ENCODE measurements around the gene CD274.

The CD274 gene

DNA sequence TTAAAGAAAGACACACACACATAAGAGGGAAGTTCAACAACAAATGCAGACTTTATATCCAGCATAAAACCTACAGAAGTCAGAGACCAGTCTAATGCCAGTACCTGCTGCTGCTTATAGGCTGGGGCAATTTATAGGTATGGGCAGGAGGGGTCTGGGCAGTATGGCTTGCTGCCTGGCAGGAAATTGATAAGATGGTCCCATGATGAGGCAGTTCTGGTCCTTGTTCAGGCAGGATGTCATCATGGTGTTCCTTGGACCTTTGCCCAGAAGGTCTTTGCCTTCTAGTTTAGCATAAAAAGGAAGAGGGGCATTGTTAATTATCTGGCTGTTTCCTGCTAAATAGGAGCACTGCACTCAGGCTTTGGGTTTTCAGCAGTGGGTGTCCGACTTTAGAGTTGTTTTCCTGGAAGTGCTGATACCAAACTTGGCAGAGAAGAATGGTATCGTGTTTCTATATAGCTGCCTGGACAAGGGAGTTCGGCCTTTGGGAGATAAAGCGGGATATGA lies 49.6 kb downstream of the CD274 start:
- no peak for DNase-seq (ENCODE audit: low read depth in 3 of 3)

DNA sequence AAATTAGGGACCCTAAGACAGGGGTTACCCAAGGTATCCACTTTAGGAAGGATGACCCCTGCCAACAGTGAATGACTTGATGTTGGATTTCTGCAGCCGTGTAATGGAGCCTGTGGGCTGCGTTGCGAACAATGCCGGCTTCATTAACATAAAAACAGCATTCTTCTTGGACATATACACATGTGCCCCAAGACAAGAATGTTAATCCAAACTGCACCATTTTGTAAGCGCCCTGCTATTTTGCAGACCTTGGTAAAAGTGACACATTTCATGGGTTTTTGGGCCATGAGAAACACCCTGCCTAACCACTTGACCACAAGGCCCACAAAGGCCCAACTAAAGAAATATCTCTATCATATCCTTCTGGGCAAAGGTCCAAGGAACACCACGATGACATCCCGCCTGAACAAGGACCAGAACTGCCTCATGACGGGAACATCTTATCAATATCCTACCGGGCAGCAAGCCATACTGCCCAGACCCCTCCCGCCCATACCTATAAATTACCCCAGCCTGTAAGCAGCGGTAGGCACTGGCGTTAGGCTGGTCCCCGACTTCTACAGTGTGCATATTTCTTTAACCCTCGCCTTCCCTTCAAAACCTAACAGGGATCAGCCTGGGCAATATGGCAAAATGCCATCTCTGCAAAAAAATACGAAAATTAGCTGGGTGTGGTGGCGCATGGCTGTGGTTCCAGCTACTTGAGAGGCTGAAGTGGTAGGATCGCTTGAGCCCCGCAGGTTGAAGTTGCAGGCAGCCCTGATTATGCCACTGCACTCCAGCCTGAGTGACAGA lies 50.3 kb downstream of the CD274 start:
- DNase-seq (ENCODE audit: low read depth in 3 of 3), result no peak

DNA sequence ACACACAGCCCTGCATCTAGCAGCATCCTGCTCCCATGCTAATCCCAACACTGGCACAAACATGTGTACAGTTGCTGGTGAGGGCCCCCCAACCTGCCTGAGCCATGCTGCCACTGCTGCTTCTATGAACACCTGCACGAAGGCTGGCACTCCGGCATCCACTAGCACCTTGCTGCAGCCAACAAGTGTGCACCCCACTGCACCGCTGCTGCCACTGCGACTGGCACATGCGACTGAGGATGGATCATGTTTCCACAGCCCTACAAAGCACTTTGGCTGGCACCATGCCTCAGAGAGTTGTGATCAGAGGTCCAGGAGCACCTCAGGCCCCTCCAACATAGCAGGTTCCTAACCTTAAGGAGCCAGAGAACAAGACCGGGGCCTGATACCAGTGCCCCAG lies 52.2 kb downstream of the CD274 start:
- no peak for DNase-seq (ENCODE audit: low read depth in 3 of 3)

DNA sequence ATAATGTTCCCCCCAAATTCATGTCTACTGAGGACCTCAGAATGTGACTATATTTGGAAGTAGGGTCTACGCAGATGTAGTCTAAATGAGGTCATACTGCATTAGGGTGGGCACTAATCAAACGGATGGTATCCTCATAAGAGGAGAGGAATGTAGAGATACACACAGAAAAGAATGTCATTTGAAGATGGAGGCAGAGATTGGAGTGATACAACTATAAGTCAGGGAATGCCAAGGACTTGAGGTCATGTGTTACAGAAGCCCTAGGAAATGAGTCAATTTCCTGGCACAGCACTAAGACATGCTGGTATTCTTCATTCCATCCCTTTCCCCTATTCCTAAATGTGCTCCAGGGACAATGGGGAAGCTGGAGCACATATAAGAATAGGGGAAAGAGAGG lies 59.2 kb downstream of the CD274 start:
- DNase-seq (ENCODE audit: low read depth in 3 of 3), result no peak

DNA sequence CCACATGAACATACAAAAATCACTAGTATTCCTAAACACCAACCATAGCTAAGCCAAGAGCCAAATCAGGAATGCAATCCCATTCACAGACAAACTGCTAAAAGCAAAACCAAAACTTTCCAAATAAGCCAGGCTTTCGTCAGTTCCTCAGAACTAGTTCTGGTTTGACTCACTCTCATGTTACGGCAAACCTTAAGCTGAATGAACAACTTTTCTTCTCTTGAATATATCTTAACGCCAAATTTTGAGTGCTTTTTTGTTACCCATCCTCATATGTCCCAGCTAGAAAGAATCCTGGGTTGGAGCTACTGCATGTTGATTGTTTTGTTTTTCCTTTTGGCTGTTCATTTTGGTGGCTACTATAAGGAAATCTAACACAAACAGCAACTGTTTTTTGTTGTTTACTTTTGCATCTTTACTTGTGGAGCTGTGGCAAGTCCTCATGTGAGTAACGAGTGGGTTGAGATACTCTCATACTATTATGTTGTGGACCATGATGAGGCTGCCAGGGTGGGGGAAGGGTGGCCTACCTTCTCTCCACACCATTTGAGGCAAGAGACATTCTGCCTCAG lies 60.1 kb downstream of the CD274 start, which contains the start of gene PDCD1LG2:
TSS of gene PDCD1LG2 (plus strand) at position 172 of the 572 bp plus-strand sequence. CDS start 12,016 bp downstream, outside the sequence.
- DNase-seq (ENCODE audit: low read depth in 3 of 3), result peak in 2 of 3 experiments; percentile 40 to 58

DNA sequence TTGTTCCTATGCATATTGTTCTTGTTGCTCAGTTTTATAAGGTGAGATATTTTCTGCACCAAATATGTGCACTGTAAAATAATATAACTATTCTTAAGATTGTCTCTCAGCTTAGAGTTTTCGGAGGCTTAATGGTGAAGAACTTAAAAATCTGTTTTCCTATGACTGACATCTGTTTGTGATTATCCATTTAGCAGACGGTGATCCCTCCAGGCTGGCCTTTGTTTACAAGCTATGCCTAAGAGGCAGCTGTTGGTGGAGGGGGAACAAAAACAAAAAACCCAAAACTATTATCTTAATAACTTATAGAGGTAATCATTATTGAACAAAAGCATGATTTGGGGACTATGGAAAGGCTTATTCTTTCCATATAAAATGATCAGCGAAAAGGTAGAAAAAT lies 60.6 kb downstream of the CD274 start:
- no peak for DNase-seq (ENCODE audit: low read depth in 3 of 3)

DNA sequence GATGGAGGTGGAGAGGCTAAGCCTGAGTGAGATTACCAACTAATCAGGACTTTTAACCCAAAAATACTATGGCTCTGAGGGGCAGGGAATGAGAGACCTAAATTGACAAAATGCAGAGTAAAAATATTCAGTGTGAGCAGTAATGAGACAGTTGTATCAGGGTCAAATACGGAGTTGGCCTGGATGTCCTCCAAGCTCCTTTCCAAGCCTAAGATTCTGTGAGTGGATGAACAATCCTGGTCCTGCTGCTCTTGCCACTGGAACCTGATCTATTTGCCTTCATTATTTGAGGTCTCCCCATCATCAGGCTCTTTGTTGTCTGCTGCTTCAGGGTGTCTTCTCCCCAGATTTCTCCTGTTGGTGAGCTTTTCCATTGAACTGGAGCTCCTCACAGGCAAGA lies 61.1 kb downstream of the CD274 start:
- DNase-seq (ENCODE audit: low read depth in 3 of 3), result no peak

DNA sequence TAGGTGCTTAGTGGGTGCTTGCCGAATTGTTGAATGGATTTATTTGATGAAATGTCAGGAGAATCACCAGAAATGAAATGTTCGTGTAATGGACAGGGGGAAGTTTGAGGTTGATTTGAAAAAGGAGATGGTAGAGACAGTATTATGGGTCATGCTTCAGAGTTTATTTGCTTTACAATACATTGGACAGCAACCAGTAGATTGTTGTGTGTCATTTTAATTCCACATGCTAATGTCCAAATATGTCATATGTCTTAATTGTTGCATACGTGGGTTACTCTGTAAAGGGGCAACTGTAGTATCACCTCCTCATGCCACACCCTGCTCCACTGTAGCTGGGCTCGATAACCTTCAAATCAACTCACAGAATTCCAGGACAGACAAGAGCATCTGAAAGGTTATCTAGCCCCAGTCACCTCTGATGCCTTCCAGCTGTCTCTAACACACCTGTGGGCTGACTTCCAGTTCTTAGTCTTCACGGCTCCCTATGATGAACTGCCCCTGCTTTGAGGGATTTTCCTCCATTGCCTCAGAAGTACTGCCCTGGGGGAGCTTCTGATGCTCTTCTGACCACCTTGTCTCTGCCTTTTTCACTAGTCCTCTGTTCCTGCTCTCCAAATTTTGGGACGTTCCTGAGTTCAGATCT lies 61.7 kb downstream of the CD274 start:
- DNase-seq (ENCODE audit: low read depth in 3 of 3), result no peak

DNA sequence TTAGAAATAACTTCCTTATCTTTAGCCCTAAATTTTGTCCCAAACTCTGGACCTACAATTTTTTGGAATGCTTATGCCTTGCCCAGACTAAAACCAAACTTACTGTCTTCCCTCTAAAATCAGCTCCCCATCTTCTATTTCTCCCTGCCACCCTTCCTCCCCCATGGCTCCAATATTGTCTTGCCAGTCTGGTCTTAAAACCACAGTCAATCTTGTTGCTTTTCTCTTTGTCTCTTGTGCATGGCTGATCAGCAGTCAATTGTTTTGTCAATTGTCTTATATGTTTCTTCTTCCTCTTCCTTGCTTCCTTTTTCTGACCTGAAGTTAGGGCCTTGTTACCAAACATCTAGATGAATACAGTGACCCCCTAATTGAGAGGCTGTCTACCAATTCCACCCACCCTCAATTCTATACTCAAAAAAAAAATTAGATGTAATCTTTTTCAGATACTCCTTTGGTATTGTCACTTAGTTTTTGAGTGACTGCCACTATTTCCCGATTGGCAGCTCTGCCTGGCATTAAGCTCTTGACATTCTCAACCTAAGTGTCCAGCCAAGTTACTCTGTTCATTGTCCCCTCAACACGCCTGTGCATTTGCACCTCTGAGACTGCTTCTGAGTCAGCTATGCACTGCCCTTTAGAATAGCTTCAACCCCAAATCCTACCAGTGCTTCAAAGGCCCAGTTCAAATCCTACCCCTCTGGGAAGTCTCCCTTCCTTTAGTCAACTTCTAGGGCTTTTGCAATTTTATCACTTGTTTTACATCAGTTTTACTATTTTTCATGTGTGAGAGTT lies 62.5 kb downstream of the CD274 start:
- DNase-seq (ENCODE audit: low read depth in 3 of 3), result no peak

DNA sequence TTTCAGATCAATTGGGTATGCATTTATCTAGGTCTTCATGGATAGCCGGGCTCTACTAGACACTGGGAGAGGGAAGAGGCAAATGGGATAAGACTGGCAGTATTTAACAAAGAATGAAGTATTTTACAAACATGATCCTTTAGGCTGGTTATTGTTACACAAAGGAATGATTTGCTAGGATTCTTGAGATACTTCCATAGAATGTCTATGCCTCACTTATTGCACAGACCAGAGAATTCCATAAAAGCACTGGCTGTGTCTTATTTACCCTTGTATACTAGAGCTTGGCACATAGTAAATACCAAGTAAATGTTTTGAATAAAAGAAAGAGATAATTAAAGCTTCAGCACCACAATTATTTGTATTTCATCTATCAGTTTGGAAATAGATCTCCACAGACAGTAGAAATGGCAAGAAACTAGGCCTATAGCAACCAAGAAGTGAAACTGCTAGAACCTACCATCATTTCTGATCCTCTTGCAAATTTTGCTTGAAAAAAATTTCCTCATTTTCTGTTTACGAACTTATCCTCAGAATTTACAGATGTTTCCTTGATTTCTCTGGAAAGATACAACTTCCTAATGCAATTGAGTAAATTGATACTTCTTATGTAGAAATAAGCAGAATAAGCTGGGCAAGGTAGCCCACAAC lies 63.7 kb downstream of the CD274 start:
- DNase-seq (ENCODE audit: low read depth in 3 of 3), result no peak

DNA sequence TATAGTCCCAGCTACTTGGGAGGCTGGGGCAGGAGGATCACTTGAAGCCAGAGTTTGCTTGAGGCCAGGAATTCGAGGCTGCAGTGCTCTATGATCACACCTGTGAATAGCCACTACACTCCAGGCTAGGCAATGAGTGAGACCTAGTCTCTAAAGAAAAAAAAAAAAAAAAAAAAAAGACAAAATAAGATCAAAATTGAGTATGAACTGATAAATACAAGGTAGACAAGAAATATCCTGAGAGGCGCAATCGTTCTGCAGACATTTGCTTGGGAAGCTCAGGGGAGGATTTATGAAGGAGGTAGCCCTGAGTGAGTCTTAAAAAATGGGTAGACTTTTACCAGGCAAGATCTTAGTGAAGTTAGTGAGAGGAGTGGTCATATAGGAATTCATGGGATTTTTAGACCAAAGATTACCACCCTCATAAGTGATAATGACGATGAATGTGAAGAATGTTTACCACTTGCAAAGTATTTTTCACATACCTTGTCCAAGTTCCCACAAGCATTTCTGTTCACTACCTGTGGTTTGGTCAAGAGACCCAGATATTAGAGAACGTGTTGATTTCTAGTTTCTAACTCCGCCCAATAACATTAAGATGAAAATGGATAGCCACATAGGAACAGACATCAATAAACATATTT lies 64.4 kb downstream of the CD274 start:
- DNase-seq (ENCODE audit: low read depth in 3 of 3), result no peak

DNA sequence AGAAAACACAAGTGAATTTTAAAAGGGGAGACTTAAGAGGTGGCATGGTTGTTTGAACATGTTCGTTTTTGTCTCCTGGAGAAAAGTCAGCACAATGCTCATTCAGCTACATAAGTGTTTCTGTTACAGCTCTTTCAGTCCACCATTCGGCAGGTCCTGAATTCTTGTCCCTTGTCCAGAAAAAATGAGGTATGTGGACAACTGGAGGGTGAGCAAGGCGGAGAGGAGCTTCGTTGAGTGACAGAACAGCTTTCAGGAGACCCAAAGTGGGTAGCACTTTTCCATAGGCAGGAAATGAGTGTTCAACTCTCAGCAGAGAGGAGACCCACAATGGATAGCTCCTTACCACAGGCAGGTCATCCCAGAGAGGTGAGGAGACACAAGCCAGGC lies 64.9 kb downstream of the CD274 start:
- DNase-seq (ENCODE audit: low read depth in 3 of 3), result no peak

DNA sequence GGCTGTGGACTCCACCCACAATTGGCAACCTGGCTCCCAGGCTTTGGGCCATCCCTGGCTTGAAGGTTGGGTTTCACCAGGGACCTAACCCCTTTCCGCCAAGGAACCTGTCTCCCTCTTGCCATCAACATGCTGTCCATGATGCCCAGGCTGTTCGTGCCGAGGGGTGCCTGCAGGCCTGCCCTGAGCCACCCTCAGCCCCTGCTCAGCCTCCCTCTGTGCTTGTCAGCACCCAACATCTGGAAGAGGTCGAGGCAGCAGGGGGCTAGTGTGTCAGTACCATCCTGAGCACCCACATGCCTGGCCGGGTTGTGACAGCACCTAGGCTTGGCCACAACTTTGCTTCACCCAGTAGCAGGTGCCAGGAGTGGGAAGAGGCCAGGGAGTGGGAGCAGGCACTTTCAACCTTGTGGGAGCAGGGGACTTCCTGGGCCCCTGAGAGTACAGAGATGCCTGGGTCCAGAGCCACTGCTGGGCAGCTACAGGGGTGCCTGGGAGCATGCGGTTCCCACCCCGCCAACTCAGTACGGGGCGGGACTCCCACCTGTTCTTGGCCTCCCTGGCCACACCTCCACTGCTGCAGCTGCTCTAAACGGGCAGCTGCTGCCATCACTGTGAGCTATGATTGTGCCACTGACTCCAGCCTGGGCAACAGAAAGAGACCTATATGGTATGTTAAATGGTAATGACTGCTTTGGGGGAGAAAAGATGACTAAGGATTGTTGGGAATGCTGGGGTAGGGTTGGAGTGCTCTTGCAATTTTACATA lies 66.3 kb downstream of the CD274 start:
- DNase-seq (ENCODE audit: low read depth in 3 of 3), result no peak

DNA sequence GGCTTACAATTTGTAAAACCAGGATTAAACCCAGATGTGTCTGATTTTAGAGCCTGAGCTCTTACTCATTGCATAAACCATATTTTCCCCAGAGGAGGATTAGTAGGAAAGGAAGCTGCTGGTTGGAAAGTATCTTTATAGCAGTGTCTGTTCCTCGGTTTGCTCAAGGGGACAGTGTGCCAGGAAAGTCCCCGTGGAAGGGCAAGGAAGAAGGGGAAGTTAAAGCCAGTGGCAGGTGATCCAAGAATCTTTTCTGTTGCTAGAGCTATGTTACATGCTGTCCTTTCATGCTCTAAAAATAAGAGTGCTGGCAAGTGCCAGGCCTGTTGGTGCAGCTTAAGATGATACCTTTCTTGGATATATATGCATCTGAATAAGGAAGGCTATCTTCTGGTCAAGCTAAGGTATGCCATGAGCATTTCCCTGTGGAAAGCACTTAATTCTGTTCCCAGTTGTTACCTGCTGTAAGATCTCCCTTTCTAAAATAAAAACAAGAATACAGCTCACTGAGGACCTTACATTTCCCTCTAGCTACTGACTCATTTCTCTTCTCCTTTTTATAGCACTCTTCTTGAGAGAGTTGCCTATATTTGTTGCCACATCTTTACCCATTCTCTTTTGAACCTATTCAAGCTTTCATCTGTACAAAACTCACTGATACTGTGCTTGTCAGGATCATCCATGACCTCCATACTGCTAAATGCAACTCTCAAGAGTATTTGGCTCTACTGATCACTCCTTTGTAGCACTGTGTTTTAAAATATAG lies 68.0 kb downstream of the CD274 start:
- DNase-seq (ENCODE audit: low read depth in 3 of 3), result no peak

DNA sequence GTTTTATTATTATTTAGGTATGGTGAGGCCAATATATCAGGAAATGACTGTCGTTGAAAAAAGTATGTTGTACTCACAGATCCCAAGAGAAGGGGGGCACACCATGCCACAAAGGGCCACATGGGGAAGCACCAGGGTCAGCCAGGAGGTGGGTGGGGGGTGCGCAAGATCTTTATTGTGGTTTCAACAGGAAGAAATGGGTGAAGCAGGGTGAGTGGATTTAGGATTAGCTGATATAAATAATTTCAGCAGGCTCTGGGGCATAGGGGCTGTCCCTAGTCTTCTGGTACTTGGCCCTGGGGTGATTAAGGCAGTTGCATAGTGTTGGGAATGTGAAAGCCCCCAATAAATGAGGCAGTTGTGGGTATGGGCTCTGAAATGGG lies 68.6 kb downstream of the CD274 start:
- DNase-seq (ENCODE audit: low read depth in 3 of 3), result peak in 1 of 3 experiments; percentile 57

Measured in stimulated activated CD4-positive, alpha-beta T cell treated with anti-CD3 and anti-CD28 coated beads, TNF-alpha, amount 100 ng/mL, for 24 hours (primary cell).